H1 (cell line): ENCODE measurements around the gene ZBTB49. TPM values are rescaled to one million over a fixed set of nuclear protein-coding genes. Genes with fewer than 3 reads are reported as not detected.

ENCODE experiments used
- EP300 ChIP-seq, 2 experiments: IDR thresholded peaks; 1 replicate in 1 of 2; 2 replicates in 1 of 2; pipeline ENCODE4 v1.6.1; 2011 to 2012; ENCODE audit warnings: low read depth in 2 of 2, low read length in 2 of 2, mild to moderate bottlenecking in 2 of 2, borderline replicate concordance in 1 of 2, inconsistent platforms in 1 of 2, moderate library complexity in 1 of 2
- EZH2 ChIP-seq: fragments of 200-600 bp; sonication (generic); IDR thresholded peaks from 2 replicates; pipeline ENCODE4 v1.7.1; 2012; ENCODE audit warnings: low read depth, mild to moderate bottlenecking, moderate library complexity, low read length, inconsistent platforms; ENCODE audit not compliant: severe bottlenecking
- HDAC6 ChIP-seq: IDR thresholded peaks from one replicate; pipeline ENCODE4 v1.7.1; 2012; ENCODE audit warnings: low read depth, mild to moderate bottlenecking, inconsistent platforms, low read length, moderate library complexity
- JUN ChIP-seq: IDR thresholded peaks from 2 replicates; pipeline ENCODE4 v1.6.1; 2011; ENCODE audit warnings: low read depth, mild to moderate bottlenecking, improper control_type of control experiment, low read length
- KDM4A ChIP-seq: IDR thresholded peaks from one replicate; pipeline ENCODE4 v1.7.1; 2012; ENCODE audit warnings: low read depth, mild to moderate bottlenecking, moderate library complexity, low read length, inconsistent platforms; ENCODE audit not compliant: severe bottlenecking
- RAD21 ChIP-seq, 2 experiments: IDR thresholded peaks in 1 of 2; conservative IDR thresholded peaks in 1 of 2; 2 replicates each; pipeline ENCODE4 v1.6.1; 2011; ENCODE audit warnings: low read depth in 2 of 2, low read length in 2 of 2, improper control_type of control experiment in 1 of 2, inconsistent platforms in 1 of 2, mild to moderate bottlenecking in 1 of 2, moderate library complexity in 1 of 2
- RBBP5 ChIP-seq: IDR thresholded peaks from 2 replicates; pipeline ENCODE4 v1.7.1; 2012; ENCODE audit warnings: low read depth, mild to moderate bottlenecking, inconsistent platforms, low read length, moderate library complexity, borderline replicate concordance
- RFX5 ChIP-seq: IDR thresholded peaks from 2 replicates; pipeline ENCODE4 v1.6.1; 2011; ENCODE audit warnings: low read depth, low read length, improper control_type of control experiment, borderline replicate concordance
- TBP ChIP-seq: IDR thresholded peaks from 2 replicates; pipeline ENCODE4 v1.6.1; 2011; ENCODE audit warnings: low read depth, low read length, improper control_type of control experiment
- polyA plus RNA-seq, 7 experiments: library from polyadenylated mRNA; depleted of rRNA in 3 of 7; stranded (reverse) in 5 of 7; unstranded in 2 of 7; fragments of >200 nt in 5 of 7; fragments of 200-250 nt in 2 of 7; gene quantifications; 1 replicate in 5 of 7; 2 replicates in 1 of 7; 4 replicates in 1 of 7; pipeline versions ENCODE4 v1.2.1 to v1.2.3, GENCODE V29; 2011 to 2013; ENCODE audit warnings: missing spikeins in 2 of 7, mixed read lengths in 2 of 7
- total RNA-seq: library from RNA; stranded (reverse); fragmentation: NEBNext Ultra II Directional; extraction: Animal tissue kit (Norgen Biotek cat#: 25700); gene quantifications from 2 replicates; pipeline ENCODE4 v1.2.1, GENCODE V29; 2021

Gene ZBTB49
- total and polyA plus RNA-seq, 2 of the 8 experiments (the other 6 are each of a cell fraction or from before 2014, with no cell fraction given): 4.2 to 6.8 TPM

- TF ChIP-seq KDM4A (no peak), HDAC6 (no peak), RFX5 (no peak), RBBP5 (no peak), RAD21 (IDR thresholded peaks at IDR 0.05 in 1 of 2, conservative IDR thresholded peaks at IDR 0.05 in 1 of 2; ENCODE audit: low read depth in 2 of 2, low read length in 2 of 2) (no peak), TBP (no peak), EP300 (IDR thresholded peaks at IDR 0.05; ENCODE audit: borderline replicate concordance in 1 of 2, low read depth in 2 of 2, low read length in 2 of 2) (no peak), JUN (no peak), EZH2 (no peak)
Observed at GRCh38 chr4:4321951-4322688, 32.1 kb downstream of the ZBTB49 start (continued).
